Stimulated activated CD4-positive, alpha-beta T cell treated with anti-CD3 and anti-CD28 coated beads, Interleukin-12 subunit alpha, Interleukin-12 subunit beta, amount 100 ng/mL, for 48 hours (primary cell): ENCODE data around the gene IST1.

ENCODE experiments used
- DNase-seq, 3 donors: peaks; one replicate each; pipeline ENCODE4 v3.0.0-alpha.2; 2020; ENCODE audit warnings: low read depth in 2 of 3, low spot score in 1 of 3

Gene IST1

GRCh38 chr16:71916397-71916920, 21.1 kb downstream of the IST1 start:
- DNase-seq: no peak

- DNase-seq: no peak
Observed at GRCh38 chr16:71917900-71918299, 22.6 kb downstream of the IST1 start.

GRCh38 chr16:71919035-71919434, 23.7 kb downstream of the IST1 start:
- DNase-seq: no peak

- DNase-seq: no peak
Observed at GRCh38 chr16:71920658-71921057, 25.3 kb downstream of the IST1 start.

GRCh38 chr16:71923941-71924690, 28.8 kb downstream of the IST1 start:
- DNase-seq: no peak

GRCh38 chr16:71924710-71925109, 29.4 kb downstream of the IST1 start:
- DNase-seq: no peak

GRCh38 chr16:71927383-71927782, 32.1 kb downstream of the IST1 start:
- DNase-seq: no peak

GRCh38 chr16:71927787-71928186, 32.5 kb downstream of the IST1 start:
- no peak for DNase-seq

GRCh38 chr16:71929048-71929447, 33.7 kb downstream of the IST1 start:
- no peak for DNase-seq

GRCh38 chr16:71930013-71930563, 34.8 kb downstream of the IST1 start:
- no peak for DNase-seq

- DNase-seq: no peak
Observed at GRCh38 chr16:71931001-71931400, 35.7 kb downstream of the IST1 start.

GRCh38 chr16:71931599-71931998, 36.3 kb downstream of the IST1 start:
- DNase-seq: no peak

GRCh38 chr16:71933017-71933416, 37.7 kb downstream of the IST1 start:
- DNase-seq: no peak

GRCh38 chr16:71933913-71934695, 38.8 kb downstream of the IST1 start:
- DNase-seq: no peak

- DNase-seq: no peak
Observed at GRCh38 chr16:71937868-71938510, 42.7 kb downstream of the IST1 start.

- DNase-seq: no peak
Observed at GRCh38 chr16:71943887-71944286, 48.6 kb downstream of the IST1 start.

- no peak for DNase-seq
Observed at GRCh38 chr16:71945616-71946015, 50.3 kb downstream of the IST1 start.

- no peak for DNase-seq
Observed at GRCh38 chr16:71952825-71953224, 57.5 kb downstream of the IST1 start.

- DNase-seq: no peak
Observed at GRCh38 chr16:71954180-71954579, 58.8 kb downstream of the IST1 start.

- no peak for DNase-seq
Observed at GRCh38 chr16:71954699-71955195, 59.4 kb downstream of the IST1 start.

- no peak for DNase-seq
Observed at GRCh38 chr16:71956486-71956885, 61.2 kb downstream of the IST1 start.
